LNCAP (cell line): ENCODE results near the gene ASS1.

Experiments
- TF ChIP-seq, protein P1 (sequence below): fragments of 450-650 bp; IDR thresholded peaks from 2 replicates; pipeline ENCODE4 v1.5.1; 2017; ENCODE audit warnings: mild to moderate bottlenecking

Gene ASS1

DNA sequence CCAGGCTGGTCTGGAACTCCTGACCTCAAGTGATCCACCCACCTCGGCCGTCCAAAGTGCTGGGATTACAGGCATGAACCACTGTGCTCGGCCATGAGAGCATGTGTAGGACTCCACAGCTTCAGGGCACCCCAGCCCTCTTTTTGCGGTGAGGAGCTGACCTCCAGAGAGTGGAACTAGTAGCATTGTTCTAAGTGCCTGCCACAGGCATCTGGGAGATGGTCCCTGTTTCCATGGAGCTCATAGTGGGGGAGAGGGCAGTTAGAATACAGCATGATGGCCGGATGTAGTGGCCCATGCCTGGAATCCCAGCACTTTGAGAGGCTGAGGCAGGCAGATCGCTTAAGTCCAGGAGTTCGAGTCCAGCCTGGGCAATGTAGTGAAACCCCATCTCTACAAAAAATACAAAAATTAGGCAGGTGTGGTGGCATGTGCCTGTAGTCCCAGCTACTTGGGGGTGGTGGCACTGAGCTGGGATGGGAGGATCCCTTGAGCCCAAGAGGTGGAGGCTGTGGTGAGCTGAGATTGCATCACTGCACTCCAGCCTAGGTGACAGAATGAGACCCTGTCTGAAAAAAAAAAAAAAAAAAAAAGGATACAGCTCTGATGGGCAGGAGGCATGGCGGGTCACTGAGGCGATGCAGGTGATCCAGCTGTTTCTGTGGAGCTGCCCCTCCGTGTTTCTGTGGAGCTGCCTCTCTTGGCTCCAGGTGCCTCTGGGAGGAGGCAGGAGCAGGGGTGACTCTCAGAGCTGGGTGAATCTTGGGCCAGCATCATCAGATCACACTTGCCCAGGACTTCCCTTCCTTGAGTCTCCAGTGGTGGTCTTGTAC is 4.2 kb downstream of the ASS1 start:
- TF ChIP-seq, protein P1, sequence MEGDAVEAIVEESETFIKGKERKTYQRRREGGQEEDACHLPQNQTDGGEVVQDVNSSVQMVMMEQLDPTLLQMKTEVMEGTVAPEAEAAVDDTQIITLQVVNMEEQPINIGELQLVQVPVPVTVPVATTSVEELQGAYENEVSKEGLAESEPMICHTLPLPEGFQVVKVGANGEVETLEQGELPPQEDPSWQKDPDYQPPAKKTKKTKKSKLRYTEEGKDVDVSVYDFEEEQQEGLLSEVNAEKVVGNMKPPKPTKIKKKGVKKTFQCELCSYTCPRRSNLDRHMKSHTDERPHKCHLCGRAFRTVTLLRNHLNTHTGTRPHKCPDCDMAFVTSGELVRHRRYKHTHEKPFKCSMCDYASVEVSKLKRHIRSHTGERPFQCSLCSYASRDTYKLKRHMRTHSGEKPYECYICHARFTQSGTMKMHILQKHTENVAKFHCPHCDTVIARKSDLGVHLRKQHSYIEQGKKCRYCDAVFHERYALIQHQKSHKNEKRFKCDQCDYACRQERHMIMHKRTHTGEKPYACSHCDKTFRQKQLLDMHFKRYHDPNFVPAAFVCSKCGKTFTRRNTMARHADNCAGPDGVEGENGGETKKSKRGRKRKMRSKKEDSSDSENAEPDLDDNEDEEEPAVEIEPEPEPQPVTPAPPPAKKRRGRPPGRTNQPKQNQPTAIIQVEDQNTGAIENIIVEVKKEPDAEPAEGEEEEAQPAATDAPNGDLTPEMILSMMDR: no peak

DNA sequence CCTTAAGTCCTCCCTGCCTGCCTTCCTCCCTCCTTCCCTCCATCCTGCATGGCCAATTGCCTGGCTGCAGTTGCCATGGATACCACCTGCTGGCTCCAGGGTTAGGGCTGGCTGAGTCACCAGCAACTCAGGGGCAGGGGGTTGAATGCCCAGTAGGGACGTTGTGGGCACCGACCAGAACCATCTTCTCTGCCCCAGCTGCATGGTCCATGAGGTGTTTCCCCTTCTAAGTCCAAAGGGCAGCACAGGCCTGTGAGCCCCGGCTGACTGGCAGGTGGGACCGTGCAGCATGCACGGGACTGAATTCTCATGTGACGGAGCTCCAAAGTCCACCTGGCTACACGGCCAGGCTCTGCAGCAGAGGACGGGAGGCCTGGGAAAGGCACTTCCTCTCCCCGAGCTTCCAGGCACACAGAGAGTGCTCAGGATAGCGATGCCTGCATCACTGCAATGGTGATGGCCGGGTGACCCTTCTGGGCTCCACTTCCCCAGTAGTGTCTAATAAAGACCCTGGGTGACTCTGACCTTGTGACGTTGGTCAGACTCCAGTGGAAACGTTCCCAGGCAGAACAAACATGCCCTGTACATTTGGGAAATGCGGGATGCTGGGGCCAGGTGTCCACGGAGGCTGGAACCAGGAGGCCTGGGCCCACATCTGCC is 5.7 kb downstream of the ASS1 start:
- TF ChIP-seq, protein P1: no peak

DNA sequence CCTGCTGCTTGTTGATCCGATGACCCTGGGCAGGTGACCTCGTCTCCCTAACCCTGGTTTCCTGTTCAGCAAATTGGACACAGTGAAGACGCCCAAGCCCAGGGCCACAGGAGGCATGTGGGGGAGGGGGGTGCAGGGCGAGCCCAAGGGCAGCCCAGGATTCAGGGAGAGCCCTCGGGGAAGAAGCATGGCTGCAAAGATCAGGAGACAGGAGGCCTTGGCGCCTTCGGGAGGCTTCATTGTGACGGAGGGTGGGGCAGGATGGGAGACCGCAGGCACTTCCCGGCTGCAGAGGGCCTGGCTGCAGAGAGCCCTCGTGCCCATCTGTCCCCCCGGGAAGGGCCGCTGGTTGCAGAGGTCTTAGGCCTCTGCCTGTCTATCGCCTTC is 6.2 kb downstream of the ASS1 start:
- TF ChIP-seq, protein P1: no peak

DNA sequence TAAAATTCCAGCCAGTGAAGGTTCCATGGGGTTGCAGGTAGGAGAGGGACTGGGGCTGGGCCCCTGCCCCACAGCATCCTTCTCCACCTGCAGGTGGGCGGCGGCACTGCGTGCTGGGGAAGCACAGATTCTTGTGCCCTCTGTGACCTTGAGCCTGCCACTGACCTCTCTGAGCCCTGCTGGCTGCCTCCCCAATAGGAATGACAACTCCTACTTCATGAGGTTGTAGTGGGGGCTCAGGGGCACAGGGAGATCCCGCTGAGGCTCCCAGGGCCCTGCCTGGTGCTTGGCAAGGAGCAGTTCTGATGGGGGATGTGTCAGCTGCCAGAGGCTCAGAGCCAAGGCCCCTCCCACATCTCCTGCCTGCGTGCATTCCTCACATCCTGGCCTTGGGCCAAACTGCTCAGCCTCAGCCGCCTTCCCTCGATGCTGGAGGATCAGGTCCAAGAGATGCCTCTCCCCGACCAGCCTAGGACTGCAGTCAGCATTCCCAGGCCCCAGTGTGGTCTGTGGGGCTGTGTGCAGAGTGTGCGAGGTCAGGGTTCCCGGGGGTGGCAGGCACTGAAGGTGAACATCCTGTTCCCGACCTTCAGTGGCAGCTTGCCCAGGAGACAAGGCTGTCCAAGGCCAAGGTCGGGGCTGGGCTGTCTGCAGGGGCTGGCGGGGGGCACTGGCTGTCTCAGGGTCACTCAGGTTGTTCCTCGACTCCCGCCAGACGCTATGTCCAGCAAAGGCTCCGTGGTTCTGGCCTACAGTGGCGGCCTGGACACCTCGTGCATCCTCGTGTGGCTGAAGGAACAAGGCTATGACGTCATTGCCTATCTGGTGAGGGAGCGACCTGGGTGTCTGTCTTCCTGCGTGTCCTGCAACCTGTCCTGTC is 7.0 kb downstream of the ASS1 start:
- TF ChIP-seq, protein P1: peak; percentile 42; the same call in 1 of the 2 replicates

DNA sequence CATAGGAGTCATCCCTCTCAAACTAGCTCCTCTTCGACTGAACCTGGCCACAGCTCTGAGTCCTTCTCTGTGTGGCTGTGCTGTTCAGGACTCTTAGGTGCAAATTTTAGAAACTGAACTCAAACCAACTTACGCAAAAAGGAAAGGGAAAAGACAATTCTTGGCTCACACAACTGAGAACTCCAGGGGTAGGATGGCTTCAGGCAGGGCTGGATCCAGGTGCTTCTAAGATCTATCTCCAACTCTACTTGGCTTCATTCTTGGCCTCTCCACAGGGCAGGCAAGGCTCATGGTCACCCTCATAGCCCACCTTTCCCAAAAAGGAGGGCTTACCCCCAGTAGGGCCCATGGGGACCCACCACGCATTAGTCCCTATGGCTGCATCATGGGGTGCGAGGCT is 8.1 kb downstream of the ASS1 start:
- TF ChIP-seq, protein P1: no peak

DNA sequence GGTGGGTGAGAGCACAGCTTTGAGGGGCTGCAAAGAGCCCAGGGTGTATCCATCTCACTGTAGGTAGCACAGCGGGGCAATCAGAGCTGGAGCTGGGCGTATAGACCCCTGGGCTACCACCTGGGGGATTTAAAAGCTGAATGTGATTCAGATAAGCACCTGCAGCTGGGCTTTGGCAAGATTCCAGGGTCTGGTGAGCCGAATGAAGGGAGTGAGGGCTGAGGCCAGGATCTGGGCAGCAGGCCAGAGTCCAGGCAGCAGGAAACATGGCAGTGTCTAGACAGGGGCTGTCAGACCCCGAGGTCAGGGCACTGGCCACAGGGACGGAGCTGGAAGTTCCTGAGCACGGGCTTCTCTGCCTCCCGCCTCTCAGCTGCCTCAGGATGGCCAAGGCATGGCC is 8.7 kb downstream of the ASS1 start:
- TF ChIP-seq, protein P1: no peak

DNA sequence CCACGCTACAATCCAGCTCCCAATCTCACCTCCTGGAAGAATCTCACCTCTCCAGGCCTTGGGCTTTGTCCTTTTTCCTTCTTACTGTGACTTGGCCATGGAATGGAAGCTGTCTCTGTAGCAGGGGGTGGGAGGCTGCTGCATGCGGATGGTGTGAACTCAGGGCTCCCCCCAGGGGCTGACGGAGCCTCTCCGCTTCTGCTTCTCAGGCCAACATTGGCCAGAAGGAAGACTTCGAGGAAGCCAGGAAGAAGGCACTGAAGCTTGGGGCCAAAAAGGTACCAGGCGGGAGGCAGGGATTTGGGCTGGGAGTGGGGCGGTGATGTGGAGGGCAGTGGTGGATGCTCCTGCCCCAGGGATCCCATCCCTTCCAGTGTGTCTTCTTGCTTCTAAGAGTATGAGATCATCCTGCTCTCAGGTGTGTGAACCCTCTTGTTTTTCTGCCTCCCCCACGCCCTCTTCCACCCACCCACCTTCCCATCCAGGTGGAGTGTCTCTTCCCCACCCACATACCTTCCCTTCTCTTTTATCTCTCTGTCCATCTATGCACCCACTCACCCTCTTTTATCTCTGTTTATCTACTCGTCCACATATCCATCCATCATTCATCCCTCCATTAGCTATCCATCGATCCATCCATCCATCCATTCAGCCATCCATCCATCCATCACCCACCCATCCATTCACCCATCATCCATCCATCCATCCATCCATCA is 9.5 kb downstream of the ASS1 start:
- TF ChIP-seq, protein P1: no peak
